GM23248 (cell line): ENCODE data around the gene NFIA.

ENCODE experiments used
- EZH2 ChIP-seq: fragments of 200-600 bp; sonication (generic); IDR thresholded peaks from 2 replicates; pipeline ENCODE4 v1.6.1; 2018; ENCODE audit warnings: antibody characterized with exemption, mild to moderate bottlenecking; ENCODE audit not compliant: insufficient read depth, poor library complexity, severe bottlenecking
- EZH2phosphoT487 ChIP-seq: fragments of 200-600 bp; sonication (generic); IDR thresholded peaks from 2 replicates; pipeline ENCODE4 v1.6.1; 2018; ENCODE audit warnings: antibody characterized with exemption, moderate library complexity, mild to moderate bottlenecking, low read depth; ENCODE audit not compliant: insufficient read depth

DNA sequence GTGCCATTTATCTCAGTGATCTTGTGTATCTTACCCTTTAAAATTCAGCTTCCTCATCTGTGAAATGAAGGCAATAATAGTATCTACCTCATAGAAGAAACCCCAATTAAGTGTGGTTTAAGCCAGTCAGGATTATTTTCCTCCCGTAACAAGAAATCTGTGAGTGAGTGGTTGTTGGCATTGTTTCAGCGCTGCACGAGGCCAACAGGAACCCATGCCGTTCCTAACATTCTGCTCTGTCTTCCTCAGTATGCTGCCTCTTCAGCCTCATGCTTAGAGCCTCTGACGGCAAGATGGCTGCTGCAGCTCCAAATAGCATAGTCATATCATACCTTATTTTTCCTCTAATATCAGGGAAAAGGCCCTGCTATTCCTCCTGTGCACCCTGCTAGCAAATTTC lies 352.9 kb downstream of the NFIA start:
- TF ChIP-seq EZH2 (no peak), EZH2phosphoT487 (no peak)
